Amniotic stem cell (primary cell): ENCODE measurements around the gene HLA-DRB1.
"Not testable (repeated sequence)": the region's sequence is repeated elsewhere in the genome, so short reads cannot be mapped to it uniquely, and the experiment has no call there.

Experiments
- DNase-seq: peaks from one replicate; lab custom pipeline; 2025; lab: John Stamatoyannopoulos, UW

HLA-DRB1 gene

DNA sequence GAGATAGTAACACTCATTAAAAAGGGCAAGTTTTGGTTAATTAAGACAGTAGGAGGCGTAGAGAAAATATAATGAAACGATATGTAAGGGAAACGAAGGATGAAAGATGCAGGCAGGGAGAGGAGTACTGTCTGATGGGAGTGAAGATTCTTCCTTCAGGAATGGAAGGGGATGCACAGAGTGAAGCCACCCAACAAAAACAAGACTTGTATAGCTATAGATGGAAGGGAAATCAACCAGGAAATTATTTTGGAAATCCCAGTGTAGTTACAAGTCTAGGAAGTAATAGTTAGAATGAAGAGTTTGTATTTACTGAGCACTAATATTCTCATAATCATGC, 19.7 kb upstream of the HLA-DRB1 start:
- no peak for DNase-seq

GRCh38 chr6:32608362-32608761, 18.7 kb upstream of the HLA-DRB1 start:
- no peak for DNase-seq

DNA sequence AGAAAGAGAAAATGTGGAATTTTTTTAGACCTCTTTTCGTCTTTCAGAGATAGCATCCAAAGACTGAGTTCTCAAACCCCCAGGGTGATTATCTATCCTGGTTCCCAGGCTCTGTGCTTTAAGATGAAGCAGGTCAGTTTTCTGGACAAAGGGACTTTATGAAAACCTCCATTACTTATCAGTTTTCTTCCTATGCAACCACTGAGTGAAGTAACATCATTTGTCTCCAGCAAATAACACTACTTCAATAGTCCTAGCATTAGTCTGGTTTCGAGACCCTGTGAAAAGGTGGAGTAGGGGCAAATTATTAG, 18.3 kb upstream of the HLA-DRB1 start:
- no peak for DNase-seq

DNA sequence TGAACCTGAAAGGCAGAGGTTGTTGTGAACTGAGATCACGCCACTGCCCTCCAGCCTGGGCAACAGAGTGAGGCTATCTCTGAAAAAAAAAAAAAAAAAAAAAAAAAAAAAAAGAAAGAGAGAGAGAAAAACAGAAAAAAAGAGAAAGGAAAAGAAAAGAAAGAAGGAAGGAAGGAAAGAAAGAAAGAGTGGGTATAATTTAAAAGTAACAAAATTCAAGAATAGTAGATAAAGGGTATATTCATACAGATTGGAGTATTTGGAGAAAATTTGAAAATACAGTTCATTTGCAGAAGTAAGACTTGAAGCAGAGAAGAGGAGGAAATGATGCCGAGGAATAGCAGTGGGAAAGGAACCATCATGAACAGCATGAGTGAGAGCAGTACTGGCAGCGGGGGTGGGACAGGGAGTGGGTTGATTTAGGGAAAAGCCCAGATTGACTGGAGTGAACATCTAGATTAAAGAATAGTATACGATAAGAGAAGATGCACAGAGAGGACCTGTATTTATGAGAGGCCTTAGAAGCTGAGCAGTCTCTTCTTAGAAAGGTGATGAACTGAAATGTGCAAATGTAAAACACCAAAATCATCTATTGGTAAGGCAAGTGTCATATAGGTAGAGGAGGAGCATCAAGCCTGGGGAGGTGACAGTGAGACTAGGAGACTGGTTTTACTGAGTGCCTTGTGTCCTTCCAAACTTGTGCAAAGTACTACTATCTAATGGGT, 17.8 kb upstream of the HLA-DRB1 start:
- no peak for DNase-seq

GRCh38 chr6:32604434-32604877, 14.8 kb upstream of the HLA-DRB1 start:
- no peak for DNase-seq

DNA sequence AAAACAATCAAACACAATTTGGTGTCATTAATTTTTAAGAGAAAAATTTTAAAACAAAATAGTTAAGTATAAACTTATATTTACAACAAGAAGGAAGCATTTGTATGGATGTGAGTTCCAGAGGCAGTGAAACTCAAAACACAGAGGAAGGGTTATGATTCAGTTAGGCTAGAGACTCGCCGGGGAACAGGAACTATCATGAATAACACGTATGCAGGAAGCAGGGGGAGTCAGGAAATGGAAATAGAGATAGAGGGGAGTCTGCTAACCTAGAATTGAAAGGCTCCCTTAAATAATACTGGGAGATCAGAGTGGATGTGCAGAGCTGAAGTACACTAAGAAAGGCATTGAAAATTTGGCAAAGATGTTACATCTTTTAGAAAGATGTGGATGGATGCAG, 14.2 kb upstream of the HLA-DRB1 start:
- no peak for DNase-seq

GRCh38 chr6:32603222-32603621, 13.6 kb upstream of the HLA-DRB1 start:
- no peak for DNase-seq

GRCh38 chr6:32602383-32602782, 12.7 kb upstream of the HLA-DRB1 start:
- DNase-seq: no peak

GRCh38 chr6:32597024-32597423, 7.4 kb upstream of the HLA-DRB1 start:
- no peak for DNase-seq

DNA sequence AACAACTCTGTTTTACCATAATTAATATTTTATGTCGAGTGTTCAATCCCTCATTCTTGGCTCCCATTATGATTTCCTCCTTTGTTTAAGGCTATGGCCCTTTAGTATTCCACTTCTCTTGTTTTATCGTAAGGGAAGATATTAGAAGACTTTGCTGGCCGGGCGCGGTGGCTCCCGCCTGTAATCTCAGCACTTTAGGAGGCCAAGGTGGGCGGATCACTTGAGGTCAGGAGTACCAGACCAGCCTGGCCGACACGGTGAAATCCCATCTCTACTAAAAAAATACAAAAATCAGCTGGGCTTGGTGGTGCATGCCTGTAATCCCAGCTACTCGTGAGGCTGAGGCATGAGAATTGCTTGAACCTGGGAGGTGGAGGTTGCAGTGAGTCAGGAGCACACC, 1.1 kb upstream of the HLA-DRB1 start:
- DNase-seq: not testable (repeated sequence)

DNA sequence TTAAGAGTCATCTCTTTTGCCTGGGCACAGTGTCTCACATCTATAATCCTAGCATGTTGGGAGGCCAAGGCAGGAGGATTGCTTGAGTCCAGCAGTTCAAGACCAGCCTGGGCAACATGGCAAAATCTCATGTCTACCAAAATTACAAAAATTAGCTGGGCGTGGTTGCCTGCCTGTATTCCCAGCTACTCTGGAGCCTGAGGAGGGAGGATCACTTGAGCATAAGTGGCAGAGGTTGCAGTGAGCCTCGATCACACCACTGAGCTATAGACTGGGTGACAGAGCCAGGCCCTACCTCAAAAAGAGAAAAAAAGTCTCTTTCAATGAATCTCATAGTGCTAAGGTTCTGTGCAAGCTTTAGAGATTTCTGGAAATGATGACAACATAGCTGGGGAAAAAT, 1.5 kb downstream of the HLA-DRB1 start:
- no peak for DNase-seq

- no peak for DNase-seq
These were observed 6.1 kb downstream of the HLA-DRB1 start for GRCh38 chr6:32583527-32583898.

GRCh38 chr6:32581315-32582095, 8.1 kb downstream of the HLA-DRB1 start:
- DNase-seq: no peak

- no peak for DNase-seq
These were observed 9.1 kb downstream of the HLA-DRB1 start for GRCh38 chr6:32580593-32580992.

DNA sequence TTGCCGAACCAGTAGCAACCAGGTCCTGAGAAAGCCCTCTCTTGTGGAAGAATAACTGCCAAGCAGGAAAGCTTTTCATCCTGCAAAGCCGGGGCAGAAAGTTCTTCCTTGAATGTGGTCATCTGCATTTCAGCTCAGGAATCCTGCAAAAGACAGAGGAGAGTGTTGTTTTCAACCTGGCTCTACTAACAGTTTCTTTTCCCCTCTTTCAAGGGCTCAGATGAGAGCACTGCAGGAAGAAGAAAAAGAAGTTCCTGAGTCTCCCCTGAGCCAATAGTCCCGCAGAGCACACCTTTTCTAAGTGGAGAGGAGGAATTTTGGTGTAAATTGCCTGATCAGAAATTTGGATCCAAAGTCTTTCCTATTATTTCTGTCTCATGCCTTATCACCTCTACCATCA, 10.7 kb downstream of the HLA-DRB1 start:
- no peak for DNase-seq

DNA sequence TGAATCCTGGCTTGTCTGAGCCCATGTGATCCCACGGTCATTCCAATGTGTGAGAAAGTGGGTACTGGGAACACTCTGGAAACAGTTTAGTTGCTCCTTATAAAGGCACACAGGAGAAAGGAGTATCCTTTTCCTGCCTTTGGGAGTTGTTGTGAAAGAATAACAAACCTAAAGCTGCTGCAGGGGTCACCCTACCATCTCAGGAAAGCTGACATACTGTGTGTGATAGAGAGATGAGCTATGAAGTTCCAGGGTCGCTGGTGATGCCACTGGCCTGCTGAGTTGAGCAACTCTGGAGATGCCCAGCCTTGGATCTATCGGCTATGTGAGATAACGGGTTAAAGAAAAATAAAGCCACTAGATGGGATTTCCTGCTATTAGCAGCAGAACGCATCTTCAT, 12.2 kb downstream of the HLA-DRB1 start:
- not testable (repeated sequence) for DNase-seq

GRCh38 chr6:32576250-32576649, 13.4 kb downstream of the HLA-DRB1 start:
- DNase-seq: no peak

DNA sequence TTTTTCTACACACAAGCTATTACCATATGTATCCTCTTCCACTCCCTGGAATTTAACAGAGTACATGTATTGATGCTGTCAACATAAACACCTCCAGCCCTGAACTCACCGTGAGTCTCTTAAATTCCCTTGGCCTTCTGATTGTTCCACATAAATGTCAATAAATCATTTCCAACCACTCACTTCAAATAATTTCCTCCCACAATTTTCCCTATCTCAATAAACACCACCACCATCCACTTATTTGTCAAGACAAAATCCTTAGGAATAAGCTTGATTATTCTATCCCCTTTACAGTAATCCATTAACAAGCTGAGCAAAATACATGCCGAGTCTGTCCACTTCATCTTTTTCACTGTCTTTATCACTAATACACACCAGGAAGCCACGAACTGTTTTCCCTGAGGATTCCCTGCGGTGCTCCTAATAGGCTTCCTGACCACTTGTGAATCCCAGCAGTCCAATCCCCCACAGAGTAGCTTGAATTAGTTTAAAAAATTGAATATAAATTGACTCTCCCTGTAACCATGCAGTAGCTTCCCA, 19.2 kb downstream of the HLA-DRB1 start:
- no peak for DNase-seq

- DNase-seq: no peak
These were observed 21.1 kb downstream of the HLA-DRB1 start for GRCh38 chr6:32568561-32568960.

GRCh38 chr6:32566957-32567356, 22.7 kb downstream of the HLA-DRB1 start:
- DNase-seq: no peak

GRCh38 chr6:32565511-32565910, 24.1 kb downstream of the HLA-DRB1 start:
- no peak for DNase-seq

DNA sequence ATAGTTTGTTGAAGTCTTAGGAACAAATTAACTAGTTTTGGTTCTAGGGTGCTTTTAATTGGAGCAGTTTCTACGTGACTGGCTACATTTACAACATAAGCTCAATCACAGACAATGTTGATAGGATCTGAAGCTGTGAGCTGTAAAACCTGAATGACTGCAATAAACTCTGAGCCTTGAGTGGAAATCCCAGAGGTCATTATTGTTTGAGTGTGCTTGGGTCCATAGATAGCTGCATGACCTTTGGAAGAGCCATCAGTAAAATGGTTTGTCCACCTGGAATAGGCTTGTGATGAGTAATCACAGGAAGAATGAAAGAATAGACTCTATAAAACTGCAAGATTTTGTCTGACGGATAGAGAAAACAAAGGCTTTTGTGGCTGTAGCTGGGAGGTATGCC, 26.7 kb downstream of the HLA-DRB1 start:
- no peak for DNase-seq

DNA sequence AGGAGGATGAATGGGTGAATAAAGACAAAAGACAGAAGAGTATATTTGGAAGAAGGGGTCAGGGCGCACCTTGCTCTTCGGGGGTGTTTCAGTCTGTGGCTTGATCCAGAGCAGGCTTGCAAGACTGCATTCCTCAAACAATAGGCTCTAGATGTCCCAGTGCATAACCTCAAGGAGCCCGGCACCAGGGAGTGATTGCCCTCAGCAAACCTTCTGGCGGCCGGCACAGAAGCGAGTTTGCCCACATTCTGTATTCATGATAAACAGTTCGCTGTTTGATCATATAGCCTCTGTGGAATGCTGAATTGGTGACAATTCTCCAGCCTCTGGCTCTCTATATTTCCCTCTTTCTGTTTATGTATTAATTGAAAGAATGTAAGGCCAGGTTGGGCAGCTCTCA, 29.9 kb downstream of the HLA-DRB1 start:
- no peak for DNase-seq
